Measurements from ENCODE around the gene EFNB3.

Gene EFNB3

DNA sequence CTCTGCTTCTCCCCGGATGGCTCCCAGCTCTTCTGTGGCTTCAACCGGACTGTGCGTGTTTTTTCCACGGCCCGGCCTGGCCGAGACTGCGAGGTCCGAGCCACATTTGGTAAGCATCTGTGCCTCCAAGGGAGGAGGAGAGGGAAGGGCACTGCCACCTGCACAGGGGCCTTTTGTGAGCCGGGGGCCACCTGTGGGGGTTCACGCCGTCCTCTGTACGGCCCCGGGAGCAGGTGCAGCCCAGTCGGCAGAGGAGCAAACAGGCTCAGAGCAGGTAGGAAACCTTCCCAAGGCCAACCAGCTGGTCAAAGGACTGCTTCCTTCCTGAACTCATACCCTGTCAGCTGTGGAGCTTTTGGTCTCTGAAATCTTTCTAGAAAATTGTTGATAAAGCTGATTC lies 3.3 kb upstream of the EFNB3 start:
- DNase-seq = no peak

DNA sequence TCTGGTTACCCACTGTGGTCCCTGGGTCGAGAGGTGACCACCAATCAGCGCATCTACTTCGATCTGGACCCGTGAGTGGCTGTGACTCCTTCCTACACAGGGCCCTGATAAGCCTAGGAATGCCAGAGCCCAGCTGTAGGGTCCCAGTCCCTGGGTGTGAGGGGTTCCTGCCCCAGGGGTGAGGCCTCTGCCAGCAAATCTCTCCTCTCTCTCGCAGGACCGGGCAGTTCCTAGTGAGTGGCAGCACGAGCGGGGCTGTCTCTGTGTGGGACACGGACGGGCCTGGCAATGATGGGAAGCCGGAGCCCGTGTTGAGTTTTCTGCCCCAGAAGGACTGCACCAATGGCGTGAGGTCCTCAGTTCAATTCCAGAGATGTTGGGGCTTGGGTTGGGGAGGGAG lies 2.2 kb upstream of the EFNB3 start:
- DNase-seq = no peak

DNA sequence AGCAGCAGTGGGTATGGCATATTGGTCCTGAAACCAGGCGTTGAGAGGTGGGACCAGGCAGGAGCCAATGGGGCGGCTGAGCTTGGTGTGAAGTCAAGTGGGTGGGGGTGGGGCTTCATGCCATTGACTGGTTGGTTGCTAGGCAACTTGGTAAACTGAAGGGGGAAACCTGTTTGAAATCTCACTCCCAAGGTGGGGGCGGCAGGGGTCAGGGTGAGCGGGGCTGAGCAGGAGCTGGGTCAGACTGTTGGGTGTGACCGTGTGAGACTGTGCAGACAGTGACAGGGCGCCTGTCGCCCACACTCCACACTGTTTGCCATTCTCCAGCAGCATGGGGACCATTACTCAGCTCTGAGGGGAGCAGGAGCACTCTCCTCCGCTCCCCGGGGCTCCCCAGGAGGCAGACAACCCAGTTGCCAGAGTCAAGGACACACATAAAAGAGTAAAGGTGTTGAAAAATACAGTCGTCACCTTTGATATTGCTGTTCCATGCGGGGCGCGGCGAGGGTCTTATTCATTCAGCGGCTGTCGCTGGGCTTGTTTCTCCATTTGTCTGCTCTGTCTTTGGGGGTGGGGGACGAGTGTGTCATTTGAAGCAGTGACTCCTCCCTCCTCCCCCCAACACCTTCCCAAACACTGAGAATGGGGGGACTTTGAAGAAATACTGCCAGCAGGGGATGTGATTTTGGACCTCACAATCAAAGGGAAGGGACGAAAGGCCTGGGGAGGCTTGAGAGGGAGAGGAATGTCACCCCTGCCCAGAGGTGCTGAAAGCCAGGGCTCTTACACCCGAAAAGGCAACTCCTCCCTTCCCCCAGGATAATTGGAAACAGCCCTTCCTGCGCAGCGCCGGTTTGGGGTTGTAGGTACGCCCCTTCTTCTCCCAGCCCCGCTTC lies 1.2 kb upstream of the EFNB3 start:
- peak; percentile 72 for DNase-seq

DNA sequence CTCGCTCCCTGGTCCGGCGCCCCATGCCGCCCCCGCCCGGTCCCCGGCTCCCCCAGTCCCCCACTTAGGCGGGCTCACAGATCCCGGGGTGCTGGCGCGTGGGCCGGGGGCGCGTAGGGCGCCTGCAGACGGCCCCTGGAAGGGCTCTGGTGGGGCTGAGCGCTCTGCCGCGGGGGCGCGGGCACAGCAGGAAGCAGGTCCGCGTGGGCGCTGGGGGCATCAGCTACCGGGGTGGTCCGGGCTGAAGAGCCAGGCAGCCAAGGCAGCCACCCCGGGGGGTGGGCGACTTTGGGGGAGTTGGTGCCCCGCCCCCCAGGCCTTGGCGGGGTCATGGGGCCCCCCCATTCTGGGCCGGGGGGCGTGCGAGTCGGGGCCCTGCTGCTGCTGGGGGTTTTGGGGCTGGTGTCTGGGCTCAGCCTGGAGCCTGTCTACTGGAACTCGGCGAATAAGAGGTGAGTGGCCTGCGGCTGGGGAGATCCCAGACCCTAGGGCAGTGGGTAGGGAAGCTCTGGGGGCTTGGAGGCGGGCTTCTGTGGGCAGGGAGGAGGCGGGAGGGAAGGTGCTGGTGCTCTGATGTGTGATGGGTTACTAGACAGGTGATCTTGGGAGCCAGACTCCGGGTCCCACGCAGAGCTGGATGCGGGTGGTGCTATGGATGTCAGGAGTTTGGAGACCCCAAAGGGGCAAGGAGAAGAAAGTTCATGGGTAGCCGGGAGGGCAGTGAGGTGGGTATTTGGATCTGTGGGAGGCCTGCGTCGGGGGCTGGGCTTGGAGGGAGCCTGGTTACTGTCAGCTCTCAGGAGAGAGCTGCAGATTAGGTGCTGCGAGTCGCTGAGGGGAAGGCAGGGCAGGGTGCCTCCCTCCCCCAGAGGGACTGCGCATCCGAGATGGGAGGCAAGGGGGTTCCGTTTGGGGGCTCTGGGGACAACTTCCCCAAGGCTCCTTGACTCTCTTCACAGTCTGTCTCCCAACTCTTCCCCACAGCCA lies 560 bp downstream of the EFNB3 start:
- no peak for DNase-seq

DNA sequence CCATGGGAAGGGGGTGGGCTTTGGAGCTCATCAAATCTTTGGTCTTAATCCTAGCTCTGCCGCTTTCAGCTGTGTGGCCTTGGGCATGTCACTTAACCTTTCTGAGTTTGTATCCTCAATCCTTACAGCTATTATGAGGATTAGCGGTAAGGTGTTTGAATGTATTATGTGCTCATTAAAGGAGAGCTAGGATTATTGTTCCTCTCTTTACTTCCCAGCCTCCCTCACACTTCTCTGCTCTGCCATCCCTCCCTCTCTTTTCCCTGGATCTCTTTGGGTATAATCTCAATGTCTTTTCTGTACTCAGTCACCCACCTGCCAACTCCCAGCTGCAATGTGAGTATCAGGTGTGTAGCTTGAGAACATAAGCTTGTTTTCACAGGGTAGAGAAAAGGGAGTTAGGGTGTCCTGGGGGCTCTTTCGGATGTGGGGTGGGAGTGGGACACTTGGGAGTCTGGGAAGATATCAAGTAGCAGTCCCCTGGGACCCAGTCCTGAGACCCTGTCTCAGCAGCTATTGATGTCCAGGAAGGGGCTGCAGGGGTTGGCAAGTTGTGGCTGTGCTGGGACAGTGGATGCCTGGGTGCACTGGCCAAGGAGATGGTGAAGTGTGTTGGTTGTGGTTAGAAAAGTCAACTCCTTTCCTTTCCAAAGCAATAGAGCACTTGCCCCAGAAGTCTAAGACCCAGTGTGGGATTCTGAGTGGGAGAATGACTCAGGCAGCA lies 1.8 kb downstream of the EFNB3 start:
- DNase-seq = no peak

DNA sequence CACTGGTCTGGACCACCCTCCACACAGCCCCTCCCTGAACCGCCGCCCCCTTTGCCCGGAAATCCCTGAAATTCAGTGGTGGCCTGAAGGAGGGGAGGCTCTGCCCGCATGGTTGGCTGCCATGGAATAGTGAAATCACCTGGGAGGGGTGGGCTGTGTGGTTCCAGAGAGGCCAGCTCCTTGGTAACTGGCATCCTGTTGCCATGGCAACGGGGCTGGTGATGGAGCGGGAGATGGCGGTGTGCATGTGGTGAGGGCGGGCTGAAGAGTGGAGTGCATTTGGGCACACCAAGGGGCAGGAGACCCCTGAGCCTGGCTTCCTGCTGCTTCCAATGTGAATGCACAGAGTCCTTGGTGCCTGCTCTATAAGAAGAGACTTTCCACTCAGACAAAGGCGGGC lies 2.4 kb downstream of the EFNB3 start:
- peak; percentile 40 for DNase-seq

DNA sequence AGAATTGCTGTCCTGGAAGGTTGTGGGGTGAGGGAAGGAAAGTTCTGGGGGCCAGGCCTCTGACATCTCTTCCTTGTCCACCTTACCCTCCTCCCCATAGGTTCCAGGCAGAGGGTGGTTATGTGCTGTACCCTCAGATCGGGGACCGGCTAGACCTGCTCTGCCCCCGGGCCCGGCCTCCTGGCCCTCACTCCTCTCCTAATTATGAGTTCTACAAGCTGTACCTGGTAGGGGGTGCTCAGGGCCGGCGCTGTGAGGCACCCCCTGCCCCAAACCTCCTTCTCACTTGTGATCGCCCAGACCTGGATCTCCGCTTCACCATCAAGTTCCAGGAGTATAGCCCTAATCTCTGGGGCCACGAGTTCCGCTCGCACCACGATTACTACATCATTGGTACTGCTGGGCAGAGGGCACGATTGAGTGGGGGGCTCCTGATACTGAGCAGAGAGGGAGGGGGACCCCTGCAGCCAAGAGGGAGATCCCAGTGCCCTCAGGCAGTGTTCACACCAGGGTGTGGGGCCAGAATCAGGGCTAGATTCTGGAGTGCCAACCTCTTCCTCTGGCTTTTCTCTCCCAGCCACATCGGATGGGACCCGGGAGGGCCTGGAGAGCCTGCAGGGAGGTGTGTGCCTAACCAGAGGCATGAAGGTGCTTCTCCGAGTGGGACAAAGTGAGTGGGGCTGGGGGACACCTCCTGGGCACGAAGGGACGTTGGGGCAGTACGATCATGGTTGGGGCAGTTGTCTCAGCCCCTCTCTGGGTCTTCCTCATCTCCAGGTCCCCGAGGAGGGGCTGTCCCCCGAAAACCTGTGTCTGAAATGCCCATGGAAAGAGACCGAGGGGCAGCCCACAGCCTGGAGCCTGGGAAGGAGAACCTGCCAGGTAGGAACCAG lies 3.1 kb downstream of the EFNB3 start:
- DNase-seq = no peak

DNA sequence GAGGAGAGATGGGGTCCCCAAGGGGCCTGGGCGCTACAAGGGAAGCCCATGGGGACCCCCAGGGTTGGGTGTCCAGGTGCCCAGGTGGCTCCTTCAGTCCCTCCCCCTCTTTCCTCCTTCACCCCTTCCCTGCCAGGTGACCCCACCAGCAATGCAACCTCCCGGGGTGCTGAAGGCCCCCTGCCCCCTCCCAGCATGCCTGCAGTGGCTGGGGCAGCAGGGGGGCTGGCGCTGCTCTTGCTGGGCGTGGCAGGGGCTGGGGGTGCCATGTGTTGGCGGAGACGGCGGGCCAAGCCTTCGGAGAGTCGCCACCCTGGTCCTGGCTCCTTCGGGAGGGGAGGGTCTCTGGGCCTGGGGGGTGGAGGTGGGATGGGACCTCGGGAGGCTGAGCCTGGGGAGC lies 4.0 kb downstream of the EFNB3 start:
- no peak for DNase-seq

DNA sequence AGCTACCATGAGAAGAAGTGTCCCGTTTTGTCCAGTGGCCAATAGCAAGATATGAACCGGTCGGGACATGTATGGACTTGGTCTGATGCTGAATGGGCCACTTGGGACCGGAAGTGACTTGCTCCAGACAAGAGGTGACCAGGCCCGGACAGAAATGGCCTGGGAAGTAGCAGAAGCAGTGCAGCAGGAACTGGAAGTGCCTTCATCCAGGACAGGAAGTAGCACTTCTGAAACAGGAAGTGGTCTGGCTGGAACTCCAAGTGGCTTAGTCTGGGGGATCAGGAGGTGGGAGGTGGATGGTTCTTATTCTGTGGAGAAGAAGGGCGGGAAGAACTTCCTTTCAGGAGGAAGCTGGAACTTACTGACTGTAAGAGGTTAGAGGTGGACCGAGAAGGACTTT lies 5.3 kb downstream of the EFNB3 start:
- DNase-seq = no peak

DNA sequence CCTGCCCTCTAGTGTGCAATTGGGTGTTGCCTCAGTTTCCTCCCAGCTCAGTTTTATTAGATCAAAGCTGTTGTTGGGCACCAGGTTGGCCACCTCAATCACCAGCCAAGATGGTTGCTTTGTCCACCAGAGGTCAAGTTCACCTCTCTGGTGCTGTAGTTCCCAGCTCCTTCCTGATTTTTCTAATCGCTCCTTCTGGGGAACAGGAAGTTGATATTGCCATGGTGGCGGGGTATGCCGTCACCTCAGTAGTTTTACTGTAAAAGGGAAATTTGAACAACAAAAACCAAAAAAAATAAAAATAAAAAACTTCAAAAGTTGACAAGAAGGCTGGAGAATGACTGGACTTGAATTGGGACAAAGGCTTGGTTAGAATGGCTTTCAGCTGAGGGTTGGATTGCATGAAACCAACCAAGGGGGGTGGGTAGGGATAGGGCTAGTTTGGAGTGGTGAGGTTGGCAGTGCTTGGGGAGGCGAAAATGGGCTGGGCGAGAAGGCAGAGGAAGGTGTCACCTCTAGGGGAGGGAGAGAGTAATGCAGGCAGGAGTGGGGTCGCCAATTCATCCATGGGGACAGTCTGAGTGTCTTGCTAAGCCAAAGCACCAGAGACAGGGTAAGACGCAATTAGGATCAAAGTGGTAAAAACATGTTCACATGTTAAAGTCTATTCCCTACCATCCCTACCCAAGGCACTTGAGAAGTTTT lies 6.2 kb downstream of the EFNB3 start:
- DNase-seq = no peak

DNA sequence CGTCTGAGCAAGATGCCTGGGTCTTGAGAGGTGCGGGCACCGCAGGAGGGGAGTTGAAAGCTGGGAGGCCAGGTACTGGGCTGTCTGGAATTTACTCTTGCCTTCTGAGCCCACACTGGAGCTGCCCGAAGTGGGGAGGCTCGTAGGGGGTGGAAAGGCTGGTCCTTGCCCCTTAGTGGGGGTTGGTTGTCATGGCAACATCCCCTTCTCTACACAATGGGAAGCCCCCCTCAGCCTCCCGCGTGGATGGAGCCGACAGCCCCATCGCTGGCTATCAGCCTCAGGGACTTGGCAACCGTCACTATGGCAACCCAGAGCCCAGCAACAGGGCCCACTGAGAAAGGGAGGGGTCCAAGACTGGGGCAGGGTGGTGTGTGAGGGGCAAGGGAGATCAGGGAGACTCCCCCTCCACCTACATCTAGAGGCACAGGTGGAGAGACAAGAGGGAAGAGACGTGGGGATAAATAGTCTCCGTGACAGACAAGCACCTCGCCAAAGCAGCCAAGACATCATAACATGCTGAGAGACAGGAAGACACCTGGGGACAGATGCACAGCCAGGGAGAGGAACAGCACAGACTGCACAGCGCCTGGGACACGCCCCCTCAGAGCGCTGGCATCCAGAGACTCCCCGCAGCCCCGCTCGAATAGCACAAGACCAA lies 7.2 kb downstream of the EFNB3 start:
- DNase-seq = no peak

DNA sequence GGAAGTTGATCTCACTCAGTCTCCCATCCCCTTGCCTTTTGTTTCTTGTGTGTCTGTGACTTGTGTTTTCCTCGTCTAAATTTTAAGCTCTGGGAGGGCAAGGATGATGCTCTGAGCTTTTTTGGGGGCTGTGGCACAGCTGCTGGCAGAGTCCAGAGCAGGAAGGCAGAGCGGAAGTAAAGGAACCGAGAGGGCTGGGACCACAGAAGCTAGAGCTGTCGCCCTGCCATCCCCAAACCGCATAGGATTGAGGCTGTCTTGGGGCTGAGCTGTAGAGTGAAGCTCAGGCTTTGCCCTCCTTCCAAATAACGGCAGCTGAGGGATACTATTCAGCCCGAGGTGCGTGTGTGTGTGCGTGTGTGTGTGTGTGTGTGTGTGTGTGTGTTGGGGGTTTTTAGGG lies 8.8 kb downstream of the EFNB3 start:
- DNase-seq = no peak

DNA sequence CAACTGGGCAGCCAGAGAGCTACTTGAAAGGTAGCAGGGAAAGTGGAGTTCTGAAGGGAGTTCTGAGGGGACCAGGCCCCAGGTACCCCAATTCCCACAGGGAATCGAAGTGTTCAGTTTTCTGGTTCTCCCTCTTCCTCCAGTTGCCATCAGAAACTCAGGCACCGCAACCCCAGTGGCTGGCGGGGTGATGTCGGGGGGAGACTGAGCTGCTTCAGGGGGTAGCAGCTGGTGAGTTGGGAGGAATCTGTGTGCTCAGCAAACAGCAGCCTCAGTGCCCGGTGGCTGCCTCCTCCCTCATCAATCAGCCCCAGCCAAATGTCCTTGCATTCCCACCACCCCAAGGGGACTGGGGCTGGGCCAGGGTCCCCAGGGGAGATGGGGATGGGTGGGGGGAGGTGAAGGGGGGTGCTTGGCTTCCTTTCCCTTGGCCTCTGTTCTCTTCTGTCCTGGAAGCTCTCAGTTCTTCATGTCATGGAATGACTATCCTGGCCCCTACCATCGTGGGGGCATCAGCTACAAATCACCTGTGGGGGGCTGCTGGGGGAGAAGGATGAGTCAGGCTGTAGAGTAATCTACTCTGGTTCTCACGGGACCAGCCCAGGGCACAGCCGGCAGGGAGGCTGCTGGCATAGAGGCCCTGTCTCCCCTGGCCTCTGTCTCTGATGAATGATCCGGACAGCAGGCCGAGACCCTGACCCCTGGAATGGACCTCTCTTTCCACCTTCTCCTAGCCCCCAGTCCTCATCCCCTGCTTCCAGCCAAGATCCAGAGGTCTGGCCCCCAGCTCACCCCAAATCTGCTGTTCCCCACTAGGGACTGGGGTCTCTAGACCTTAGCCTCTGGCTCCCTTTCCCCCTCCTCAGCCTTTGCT lies 10.0 kb downstream of the EFNB3 start:
- DNase-seq = no peak

DNA sequence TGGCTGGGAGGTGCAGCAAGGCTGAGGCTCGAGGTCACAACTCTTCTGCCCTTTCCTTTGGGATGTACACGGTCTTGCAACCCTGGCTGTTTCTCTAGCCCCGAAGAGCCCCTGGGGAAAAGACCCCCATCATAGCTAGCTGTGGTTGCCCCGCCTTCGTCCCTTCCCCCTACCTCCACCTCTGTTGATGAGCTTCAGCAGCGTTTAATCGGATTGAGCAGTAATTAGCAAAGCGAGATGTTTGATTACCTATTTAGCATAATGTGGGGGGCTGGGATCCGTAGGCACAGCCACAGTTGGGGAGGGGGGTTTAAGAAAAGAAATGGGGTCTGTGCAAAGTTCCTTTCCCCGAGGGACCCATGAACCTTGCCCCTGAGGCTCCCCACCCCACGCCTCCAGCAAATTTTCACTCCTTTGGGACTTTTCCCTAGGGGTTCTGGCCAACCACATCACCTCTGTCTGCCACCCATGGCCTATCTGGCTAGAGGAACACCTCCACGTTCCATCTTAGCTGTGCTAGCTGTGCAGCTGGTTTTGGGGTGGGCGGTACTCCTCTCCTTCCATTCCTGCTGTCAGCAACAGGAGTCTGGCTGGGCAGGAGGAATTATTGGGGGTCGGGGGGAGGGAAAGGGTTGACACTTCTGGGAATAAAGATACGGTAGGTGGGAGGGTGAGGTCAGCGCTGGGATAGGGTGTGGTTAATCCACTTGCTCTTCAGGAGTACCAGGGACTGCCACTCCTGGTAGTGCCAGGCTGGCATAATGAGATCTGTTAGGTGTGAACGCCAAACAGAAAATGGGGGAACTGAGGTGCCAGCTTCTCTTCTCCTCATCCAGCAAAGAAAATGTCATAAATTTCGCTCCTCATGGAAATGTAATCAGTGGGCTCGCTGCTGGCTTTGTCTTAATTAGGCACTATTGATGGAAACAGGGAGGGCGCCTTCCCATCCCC lies 11.2 kb downstream of the EFNB3 start:
- no peak for DNase-seq

DNA sequence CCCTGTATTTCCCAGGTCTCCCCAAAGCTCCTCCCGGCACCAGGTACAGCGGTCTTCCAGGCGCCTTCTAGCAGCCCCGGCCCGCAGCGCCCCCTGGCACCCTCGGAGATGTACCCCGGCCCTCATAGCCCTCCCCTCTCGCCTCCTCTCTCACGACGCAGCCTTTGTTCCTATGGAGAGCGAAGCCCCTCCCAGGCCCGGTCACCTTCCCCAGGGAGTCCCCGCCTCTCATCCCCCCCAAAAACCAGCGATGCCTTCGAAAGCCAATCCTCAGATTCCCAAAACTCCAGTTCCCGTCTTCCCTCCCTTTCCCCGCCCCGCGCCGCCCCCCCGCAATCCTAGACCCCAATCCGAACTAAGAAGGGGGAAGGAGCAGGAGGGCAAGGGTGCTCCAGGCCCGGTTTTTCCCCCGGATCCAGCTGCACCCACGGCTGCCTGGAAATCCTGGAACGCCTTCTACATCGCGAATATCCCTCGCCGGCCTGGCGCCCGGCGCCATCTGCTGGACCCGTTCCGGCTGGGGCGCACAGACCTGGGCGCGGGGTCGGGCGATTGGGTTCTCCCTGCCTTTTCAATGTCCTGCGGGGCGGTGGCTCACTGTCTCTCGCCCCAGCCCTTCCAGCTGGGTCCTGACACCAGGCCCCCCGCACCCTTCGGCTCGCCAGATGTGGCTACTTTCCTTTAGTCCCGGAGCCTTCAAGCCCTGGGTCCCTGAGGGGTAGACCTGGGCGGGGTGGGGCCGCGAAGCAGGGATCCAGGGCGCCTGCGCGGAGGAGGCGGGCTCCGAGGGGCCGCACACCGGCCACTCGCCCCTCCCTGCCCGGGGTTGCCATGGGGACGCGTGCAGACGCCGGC lies 12.1 kb downstream of the EFNB3 start, which contains the start of gene DNAH2:
DNAH2 (plus strand) TSS at position 844 of the 855 bp plus-strand sequence. CDS start 1,991 bp downstream, outside the sequence.
- peak; percentile 86 for DNase-seq

DNA sequence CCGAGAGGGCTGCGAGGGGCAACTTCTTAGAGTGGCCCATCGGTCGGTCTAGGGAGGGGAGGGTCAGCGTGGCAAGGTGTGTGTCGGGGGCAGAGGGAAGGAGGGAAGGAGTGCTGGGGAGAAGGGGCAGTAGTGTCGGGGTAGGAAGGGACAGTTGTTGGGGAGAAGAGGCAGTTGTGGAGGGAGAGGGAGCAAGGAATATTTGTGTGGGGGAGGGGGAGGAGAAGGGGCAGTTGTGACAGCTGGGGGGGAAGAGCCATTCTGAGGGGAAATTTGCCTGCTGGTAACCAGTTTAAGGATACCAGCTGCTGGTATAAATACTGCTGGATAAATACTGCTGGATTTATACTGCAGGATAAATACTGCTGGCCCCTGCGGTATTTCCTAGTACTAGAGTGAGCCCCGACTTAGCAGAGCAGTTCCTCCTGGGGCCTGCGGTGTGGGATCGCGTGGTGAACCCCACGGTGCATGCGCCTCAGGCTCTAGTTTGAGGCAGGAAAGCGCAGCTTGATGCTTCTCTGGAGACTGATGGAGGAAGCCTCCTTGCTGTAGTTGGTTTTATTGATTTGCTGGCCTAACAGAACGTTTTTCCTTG lies 12.9 kb downstream of the EFNB3 start:
- DNase-seq = no peak

DNA sequence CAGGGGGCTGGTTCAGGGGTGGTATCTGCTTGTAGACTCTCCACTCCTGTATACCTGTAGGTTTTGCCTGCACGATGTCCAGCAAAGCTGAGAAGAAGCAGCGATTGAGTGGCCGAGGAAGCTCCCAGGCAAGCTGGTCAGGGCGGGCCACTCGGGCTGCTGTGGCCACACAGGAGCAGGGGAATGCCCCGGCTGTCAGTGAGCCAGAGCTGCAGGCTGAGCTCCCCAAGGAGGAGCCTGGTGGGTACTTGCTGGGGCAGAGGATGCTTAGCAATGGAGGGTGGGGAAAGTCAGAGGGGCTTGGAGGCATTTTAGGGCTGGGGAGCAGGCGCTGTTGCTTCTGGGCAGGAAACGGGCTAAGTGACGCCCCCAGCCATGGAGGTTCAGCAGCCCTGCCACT lies 14.7 kb downstream of the EFNB3 start:
- DNase-seq = no peak

Measured in NCI-H2227 treated with DMSO at 0.1 percent for 48 hours (cell line).